ENCODE results near the gene TLK2.

DNA sequence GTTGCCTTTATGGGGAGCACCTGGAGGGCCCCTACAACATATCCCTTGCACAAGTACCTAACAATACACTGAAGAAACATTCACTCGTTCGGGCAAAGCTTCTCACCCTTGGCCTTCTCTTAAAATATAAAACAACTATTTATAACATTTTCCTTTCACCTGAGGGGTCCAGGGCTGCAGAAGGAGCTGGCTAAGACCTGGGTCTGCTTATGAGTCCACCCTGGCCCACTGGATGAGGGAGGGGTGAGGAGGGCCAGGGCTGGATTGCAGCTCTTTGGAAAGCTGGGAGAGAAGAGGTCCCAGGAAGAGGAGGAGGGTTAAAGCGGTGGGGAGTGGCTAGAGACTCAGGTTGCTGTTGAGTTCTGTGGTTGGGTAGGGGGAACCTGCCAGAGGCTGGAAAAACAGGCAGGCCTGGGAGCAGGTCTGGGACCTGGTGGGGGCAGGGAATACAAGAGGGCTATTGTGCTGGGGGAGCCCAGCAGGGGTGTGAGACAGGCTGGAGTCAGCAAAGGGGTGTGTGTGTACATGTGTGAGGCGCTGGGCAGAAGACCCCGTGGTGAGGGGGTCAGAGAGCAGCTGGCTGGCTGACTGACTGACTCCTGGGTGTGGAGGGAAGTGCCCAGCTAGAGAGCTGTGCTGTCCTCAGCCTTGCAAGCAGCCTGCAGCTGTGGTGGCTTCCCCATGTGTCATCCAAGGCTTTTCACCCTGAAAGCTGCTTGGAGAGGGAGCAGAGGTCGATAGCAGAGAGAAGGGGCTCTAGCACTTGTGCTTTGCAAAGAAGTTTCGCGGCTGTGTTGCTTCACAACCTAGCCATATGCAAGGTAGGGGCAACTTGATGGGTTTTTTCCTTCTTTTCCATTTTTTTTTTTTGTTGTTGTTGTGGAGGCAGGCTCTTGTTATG is 138.6 kb downstream of the TLK2 start:
- TF ChIP-seq, protein P1, sequence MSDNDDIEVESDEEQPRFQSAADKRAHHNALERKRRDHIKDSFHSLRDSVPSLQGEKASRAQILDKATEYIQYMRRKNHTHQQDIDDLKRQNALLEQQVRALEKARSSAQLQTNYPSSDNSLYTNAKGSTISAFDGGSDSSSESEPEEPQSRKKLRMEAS (IDR thresholded peaks at IDR 0.05; ENCODE audit: insufficient read depth, insufficient read length), result no peak
- TF ChIP-seq CTCF (IDR thresholded peaks at IDR 0.05; ENCODE audit: extremely low read depth in 1 of 2, insufficient read depth in 1 of 2, low read depth in 1 of 2, low read length in 2 of 2), result no peak
- no peak for TF ChIP-seq POLR2AphosphoS5 (IDR thresholded peaks at IDR 0.05; ENCODE audit: insufficient read depth, low read depth, low read length)
- no peak for TF ChIP-seq EZH2 (IDR thresholded peaks at IDR 0.05; ENCODE audit: borderline replicate concordance, low read depth, low read length, severe bottlenecking)
- no peak for TF ChIP-seq MYC (IDR thresholded peaks at IDR 0.05; ENCODE audit: low read depth, low read length)

All from endothelial cell of umbilical vein (primary cell).